NCI-H1417 (cell line): Measurements from ENCODE around the gene CMTM1.
"Not testable (repeated sequence)": the region's sequence is repeated elsewhere in the genome, so short reads cannot be mapped to it uniquely, and the experiment has no call there.

Source experiments
- DNase-seq, 3 experiments: peaks; one replicate each; lab custom pipeline; 2025; lab: John Stamatoyannopoulos, UW

The CMTM1 gene

DNA sequence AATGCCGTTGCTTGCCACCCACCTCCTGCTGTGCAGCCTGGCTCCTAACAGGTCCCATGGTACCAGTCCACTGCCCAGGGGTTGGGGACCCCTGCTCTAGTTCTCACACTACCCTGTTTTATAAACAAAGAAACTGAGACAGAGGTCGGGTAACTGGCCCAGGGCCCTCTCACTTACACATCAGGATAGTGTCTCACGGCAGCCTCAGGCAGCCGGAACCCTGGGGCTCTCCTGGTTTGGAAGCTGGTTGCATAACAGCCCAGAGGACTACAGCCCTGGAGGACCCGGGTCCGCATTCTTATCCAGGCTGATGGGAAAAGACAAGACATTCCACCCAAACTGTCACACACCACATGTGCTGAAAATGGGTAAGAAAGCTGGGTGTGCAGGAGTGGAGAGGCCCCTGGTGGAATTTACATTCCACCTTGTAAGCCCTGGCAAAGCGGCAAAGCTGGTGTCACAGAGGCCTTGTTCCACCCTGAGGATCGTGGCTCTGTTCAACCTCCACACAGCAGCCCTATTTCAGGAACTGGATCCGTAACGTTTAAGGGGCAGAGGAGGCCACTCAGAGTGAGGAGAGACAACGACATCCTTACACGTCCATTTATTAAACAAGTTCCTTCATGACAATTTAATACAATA, 48.0 kb downstream of the CMTM1 start:
- DNase-seq = no peak

DNA sequence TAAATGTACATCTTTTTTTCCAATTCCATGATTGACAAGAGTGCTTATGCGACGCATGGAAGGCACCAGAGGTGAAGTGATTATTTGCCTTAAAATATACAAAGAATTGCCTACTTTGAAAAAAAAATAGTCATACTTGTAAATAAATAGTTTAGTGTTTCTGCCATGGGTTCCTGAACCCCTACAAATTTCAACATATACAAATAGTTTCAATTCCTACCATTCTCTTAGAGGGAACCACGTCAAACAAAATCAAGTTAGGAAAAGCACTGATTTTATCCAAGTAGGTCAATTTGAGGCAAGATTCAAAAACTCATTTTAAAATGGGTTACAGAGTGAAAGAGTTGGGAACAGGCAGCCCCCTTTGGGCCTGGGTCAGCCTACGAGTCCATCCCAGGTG, 49.9 kb downstream of the CMTM1 start:
- no peak for DNase-seq

DNA sequence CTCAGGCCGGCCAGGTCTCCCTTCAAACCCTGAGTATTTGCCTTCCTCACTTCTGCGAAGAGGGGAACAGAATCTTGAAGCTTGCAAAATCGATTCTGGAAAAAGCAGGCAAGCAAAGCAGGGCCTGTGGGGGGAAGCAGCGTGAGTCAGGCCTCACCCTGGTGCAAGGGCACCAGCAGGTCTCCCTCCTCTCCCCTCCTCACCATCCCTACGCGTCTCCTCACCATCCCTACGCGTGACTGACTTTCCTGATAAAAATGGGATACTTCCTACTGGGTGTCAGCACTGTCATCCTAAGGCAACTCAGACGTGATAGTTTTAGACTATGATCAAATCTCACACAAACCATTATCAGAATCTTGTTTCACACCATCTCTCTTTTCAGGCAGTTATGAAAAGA, 50.4 kb downstream of the CMTM1 start:
- DNase-seq = no peak

DNA sequence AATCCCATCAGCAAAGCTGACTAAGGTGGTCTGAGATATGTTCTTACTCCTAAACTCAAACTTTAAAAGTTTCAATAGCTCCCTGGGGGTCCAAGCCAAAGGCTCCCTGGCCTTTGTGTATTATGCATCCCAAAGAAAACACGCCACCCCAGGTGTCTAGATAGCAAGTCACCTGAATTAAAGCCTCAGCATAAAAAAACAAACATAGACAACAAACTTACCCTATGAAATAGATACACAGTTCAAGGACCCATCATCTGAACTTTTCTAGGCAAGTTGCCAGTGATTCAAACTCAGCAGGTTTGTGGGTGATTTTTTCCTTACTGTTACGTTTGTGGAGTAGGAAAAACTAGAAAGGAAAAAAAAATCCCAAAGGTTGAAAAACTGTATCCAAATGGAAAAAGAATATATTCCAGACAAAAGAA, 50.8 kb downstream of the CMTM1 start:
- DNase-seq = no peak

DNA sequence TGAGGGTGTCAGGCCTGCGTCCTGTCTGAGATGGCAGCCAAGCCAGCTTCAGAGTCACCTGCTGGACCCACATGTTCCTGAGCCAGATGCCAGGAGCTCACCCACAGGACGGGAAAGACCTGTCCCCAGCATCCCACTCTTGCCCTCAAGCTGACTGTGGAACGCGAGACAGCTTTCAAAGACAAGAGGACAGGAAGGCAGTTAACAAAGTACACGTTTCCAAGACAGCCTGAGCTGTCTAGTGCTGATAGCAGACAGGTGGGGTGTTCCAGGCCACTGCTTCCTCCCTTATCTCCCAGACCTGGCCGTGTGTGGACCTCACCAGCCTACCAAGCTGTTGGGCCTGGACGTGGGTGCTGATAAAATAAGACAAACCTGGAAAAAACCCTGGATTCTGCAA, 51.5 kb downstream of the CMTM1 start:
- no peak for DNase-seq

DNA sequence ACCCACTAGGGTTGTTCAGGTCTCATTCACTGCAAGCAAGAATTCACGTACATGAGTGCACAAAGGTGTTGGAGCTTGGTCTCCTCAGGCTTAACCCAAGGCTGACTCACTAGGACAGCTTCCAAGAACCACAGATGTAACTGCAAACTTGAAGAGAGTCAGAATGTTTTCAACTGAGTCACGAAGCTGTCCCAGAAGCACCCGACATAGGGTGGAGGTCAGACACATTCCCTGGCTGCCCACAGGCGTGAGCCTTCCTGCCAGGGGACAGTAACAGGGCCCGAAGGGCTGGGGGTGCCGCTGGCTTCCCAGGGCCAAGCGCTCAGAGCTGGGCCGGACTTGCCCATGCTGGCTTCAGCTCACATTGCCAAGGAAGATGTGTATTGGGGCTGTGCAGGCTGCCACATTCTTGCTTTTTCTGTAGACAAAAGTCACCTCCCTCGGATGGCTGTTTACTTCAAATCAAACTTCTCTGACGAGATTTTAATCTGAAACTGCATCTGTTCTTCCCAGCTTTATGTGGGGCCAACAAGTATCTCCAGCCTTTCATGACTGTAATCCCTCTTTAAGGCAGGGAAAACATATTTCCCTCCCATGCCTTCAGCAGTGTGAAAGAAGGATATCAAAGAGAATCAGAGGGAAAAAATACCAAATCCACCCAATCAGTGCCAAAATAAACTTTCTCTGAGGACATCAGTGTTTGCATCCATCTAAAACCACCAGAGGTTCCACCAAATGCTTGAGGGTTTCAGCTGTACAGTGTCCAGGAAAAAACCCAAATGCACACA, 52.5 kb downstream of the CMTM1 start:
- DNase-seq = no peak

DNA sequence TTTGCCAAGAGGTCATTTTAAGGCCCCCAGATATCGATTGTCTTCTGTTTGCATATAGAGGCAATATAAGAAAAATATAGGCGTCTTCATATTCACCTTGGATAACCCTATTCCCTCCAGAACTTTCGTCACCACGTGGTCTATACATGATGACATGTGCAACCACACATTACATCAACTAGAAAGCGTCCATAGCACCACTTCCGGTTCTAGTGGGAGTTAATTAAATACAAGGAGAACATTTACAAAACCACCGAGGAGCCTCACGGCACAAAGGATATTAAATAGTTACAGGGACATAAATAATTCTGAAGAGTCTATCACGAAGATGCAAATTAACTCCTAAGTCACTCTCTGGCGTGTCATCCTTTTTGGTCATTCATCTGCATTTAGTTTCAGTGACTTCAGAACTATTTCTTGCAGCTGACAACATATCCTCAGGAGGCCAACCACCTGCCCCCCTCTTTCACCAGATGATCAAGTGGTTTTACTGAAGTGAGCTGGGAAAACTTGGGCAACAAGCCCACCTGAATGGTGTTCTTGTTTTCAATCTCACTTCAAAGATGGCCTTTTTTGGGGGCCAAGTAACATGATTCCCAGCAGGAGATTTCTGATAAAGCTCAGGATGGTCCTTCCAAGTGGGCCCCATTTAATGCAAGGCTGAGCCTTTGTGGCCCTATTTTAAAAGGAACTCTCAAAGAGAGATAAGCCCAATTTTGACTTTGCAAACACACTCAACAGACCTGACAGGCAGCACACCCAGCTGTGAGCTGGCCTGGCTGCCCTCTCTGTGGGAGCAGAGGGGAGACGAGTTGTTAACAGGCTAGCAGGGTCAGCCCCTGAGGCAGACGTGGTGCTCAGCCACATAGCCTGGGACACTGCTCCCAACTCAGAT, 53.5 kb downstream of the CMTM1 start:
- DNase-seq = no peak

DNA sequence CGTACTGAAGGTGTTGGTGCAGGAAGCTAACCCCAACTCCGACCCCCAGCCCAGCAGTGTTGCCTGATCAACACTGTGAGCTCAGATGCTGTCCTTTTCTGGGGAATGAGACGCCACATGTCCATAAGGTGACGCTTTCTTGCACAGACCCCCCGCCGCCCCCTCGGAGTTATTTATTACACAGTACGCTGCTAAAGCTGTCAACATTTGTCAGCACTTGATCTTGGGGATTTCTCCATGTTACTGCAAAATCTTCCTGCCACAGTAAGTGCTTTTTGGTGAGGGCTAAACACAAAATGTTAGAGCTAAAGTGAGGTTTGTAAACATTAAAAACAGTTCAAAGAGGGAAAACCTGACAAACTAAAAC, 54.2 kb downstream of the CMTM1 start:
- no peak for DNase-seq

DNA sequence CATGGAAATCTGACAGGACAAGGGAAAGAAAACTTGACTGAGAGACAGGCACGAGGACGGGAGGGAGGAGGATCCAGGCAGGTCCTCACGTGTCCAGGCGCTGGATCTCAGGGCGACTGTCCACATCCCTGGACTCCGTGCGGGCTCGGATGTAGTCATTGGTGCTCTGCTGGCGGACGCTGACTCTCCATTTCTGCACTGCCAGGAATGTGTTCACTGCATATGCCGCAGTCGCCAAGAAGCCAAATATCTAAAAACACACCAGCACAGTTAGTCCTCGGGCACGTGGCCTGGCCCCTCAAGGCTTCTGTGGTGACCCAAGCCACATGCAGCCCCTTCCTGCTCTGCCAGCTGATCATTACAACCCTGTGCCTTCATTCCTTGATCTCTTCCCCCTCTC, 55.7 kb downstream of the CMTM1 start:
- DNase-seq = no peak

DNA sequence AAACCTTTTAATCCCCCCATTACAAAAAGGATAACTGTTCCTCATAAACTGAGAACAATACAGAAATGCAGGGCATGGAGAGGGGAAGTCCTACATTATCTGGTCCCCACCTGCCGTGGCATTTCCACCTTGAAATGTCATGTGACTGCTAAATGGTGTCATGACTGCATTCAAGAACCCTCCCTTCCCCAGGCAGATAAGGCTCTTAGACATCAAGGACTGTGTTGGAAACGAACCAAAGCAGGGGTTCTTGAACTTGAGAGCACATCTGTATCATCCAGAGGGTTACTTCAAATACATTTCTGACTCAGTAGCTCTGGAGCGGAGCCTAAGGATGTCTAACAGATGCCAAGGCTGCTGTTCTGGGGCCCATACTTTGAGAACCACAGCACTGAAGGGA, 56.6 kb downstream of the CMTM1 start:
- DNase-seq = peak in 1 of 3 experiments; percentile 5

DNA sequence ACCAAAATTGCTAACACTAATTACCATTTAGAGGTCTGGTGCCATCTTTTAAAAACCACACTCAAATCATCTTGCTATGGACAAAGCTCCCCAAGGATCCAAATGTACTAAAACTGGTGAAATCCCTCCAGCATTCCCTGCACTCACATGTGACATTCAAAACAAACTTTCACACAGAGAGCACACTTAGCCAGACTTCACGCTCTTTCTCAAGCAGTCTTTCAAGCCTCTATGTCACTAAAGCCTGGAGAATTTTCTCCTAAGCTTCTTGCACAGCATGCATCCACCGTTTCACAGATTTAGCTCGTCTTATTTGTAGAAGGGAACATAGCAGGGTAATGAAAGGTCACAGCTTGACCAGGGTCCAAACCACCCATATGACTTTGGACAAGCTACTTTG, 57.5 kb downstream of the CMTM1 start:
- DNase-seq = no peak

DNA sequence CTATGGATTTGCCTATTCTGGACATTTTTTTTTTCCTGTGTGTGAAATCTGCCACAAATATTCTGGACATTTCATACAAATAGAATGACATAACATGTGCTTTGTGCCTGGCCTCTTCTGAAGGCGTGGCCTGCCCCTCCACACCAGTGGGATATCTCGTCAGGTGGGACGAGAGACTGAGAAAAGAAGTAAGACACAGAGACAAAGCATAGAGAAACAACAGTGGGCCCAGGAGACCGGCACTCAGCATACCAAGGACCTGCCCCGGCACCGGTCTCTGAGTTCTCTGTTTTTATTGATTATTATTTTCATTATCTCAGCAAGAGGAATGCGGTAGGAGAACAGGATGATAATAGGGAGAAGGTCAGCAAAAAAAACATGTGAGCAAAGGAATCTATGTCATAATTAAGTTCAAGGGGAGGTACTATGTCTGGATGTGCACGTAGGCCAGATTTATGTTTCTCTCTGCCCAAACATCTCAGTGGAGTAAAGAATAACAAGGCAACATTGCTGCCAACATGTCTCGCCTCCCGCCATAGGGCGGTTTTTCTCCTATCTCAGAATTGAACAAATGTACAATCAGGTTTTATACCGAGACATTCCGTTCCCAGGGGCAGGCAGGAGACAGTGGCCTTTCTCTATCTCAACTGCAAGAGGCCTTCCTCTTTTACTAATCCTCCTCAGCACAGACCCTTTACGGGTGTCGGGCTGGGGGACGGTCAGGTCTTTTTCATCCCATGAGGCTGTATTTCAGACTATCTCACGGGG, 61.6 kb downstream of the CMTM1 start:
- DNase-seq = not testable (repeated sequence)
